WTC11 (cell line): ENCODE results near the gene ANKRD23. TPM values are rescaled to one million over a fixed set of nuclear protein-coding genes. Genes with fewer than 3 reads are reported as not detected.

Experiments
- ATAC-seq: fragments of 200-7000 bp; cut with Tn5 transposase; 2 replicates; pipeline ENCODE4 v1.10.0; 2021; ENCODE audit warnings: mild to moderate bottlenecking, moderate library complexity
- CTCF ChIA-PET: fragments of 300-600 bp; sonication (Branson Sonifier 250); formaldehyde crosslinking; loops from one replicate; lab custom pipeline; 2021; ENCODE audit warnings: antibody characterized with exemption; lab: Charles Lee
- POLR2A ChIA-PET: fragments of 350-600 bp; sonication (Branson Sonifier 250); formaldehyde crosslinking; loops from one replicate; lab custom pipeline; 2021; ENCODE audit warnings: antibody characterized with exemption; lab: Charles Lee
- DNase-seq: peaks from one replicate; pipeline ENCODE4 v3.0.0; 2021; ENCODE audit warnings: low spot score
- H3K27ac Mint-ChIP-seq: 2 replicates; pipeline ENCODE4 v1.8.0; 2021; ENCODE audit warnings: mixed read lengths
- H3K27me3 Mint-ChIP-seq: 2 replicates; pipeline ENCODE4 v1.8.0; 2021; ENCODE audit warnings: low read depth, mild to moderate bottlenecking, moderate library complexity, mixed read lengths
- H3K36me3 Mint-ChIP-seq: 2 replicates; pipeline ENCODE4 v1.8.0; 2021; ENCODE audit warnings: mixed read lengths
- H3K4me1 Mint-ChIP-seq: 2 replicates; pipeline ENCODE4 v1.8.0; 2022; ENCODE audit warnings: mixed read lengths
- H3K4me3 Mint-ChIP-seq: 2 replicates; pipeline ENCODE4 v1.8.0; 2021; ENCODE audit warnings: mild to moderate bottlenecking, moderate library complexity, mixed read lengths
- H3K9me3 Mint-ChIP-seq: 2 replicates; pipeline ENCODE4 v1.8.0; 2021; ENCODE audit warnings: mixed read lengths
- CTCF ChIP-seq: fragments of 200-600 bp; IDR thresholded peaks from 2 replicates; pipeline ENCODE4 v1.8.0; 2022; ENCODE audit warnings: antibody characterized with exemption
- E2F4 ChIP-seq: sonication (generic); formaldehyde crosslinking; IDR thresholded peaks from 2 replicates; pipeline ENCODE4 v1.8.1; 2022; ENCODE audit warnings: low read depth, mild to moderate bottlenecking, moderate library complexity, missing genetic modification reagents, borderline replicate concordance
- EMX1 ChIP-seq: fragments of 250-450 bp; sonication (Bioruptor Pico); IDR thresholded peaks from 2 replicates; pipeline ENCODE4 v1.8.0; 2021; ENCODE audit warnings: mild to moderate bottlenecking
- ESRRA ChIP-seq: sonication (generic); formaldehyde crosslinking; IDR thresholded peaks from 2 replicates; pipeline ENCODE4 v1.8.1; 2022; ENCODE audit warnings: mild to moderate bottlenecking, missing genetic modification reagents, borderline replicate concordance
- HMGA2 ChIP-seq: fragments of 250-450 bp; sonication (Bioruptor Pico); IDR thresholded peaks from 2 replicates; pipeline ENCODE4 v1.4.0; 2021; ENCODE audit warnings: mild to moderate bottlenecking, moderate library complexity
- IRF1 ChIP-seq: sonication (generic); formaldehyde crosslinking; IDR thresholded peaks from 2 replicates; pipeline ENCODE4 v1.8.0; 2023; ENCODE audit warnings: missing genetic modification reagents
- JAZF1 ChIP-seq: fragments of 250-450 bp; sonication (Bioruptor Pico); IDR thresholded peaks from 2 replicates; pipeline ENCODE4 v1.9.0; 2021; ENCODE audit warnings: moderate library complexity, mild to moderate bottlenecking, inconsistent platforms
- NR2C2 ChIP-seq: sonication (generic); formaldehyde crosslinking; IDR thresholded peaks from 2 replicates; pipeline ENCODE4 v1.8.0; 2022; ENCODE audit warnings: mild to moderate bottlenecking, missing genetic modification reagents
- PREB ChIP-seq: sonication (generic); formaldehyde crosslinking; IDR thresholded peaks from 2 replicates; pipeline ENCODE4 v1.8.1; 2022; ENCODE audit warnings: mild to moderate bottlenecking, missing genetic modification reagents, moderate library complexity, borderline replicate concordance
- RORB ChIP-seq: fragments of 250-450 bp; sonication (Bioruptor Pico); IDR thresholded peaks from 2 replicates; pipeline ENCODE4 v1.9.0; 2021; ENCODE audit warnings: mild to moderate bottlenecking
- SMAD3 ChIP-seq: sonication (generic); formaldehyde crosslinking; IDR thresholded peaks from 2 replicates; pipeline ENCODE4 v1.8.0; 2022; ENCODE audit warnings: missing genetic modification reagents, mild to moderate bottlenecking, borderline replicate concordance
- TEAD4 ChIP-seq: sonication (generic); formaldehyde crosslinking; IDR thresholded peaks from 2 replicates; pipeline ENCODE4 v1.8.0; 2022; ENCODE audit warnings: mild to moderate bottlenecking, missing genetic modification reagents
- TP53 ChIP-seq: sonication (generic); formaldehyde crosslinking; IDR thresholded peaks from 2 replicates; pipeline ENCODE4 v1.8.1; 2023; ENCODE audit warnings: mild to moderate bottlenecking, missing genetic modification reagents
- ZNF232 ChIP-seq: sonication (generic); formaldehyde crosslinking; IDR thresholded peaks from 2 replicates; pipeline ENCODE4 v1.8.0; 2022; ENCODE audit warnings: mild to moderate bottlenecking, missing genetic modification reagents
- ZNF317 ChIP-seq: sonication (generic); formaldehyde crosslinking; IDR thresholded peaks from 2 replicates; pipeline ENCODE4 v1.8.1; 2023; ENCODE audit warnings: low read depth, mild to moderate bottlenecking, moderate library complexity, missing genetic modification reagents, borderline replicate concordance
- ZNF671 ChIP-seq: fragments of 250-450 bp; sonication (Bioruptor Pico); IDR thresholded peaks from 2 replicates; pipeline ENCODE4 v1.8.0; 2021; ENCODE audit warnings: mild to moderate bottlenecking
- ZSCAN18 ChIP-seq: fragments of 250-450 bp; sonication (Bioruptor Pico); IDR thresholded peaks from 2 replicates; pipeline ENCODE4 v2.1.2; 2022; ENCODE audit warnings: mild to moderate bottlenecking, moderate library complexity
- total RNA-seq: library from RNA; stranded (reverse); gene quantifications from 3 replicates; pipeline ENCODE4 v1.2.3, GENCODE V29; 2021

Gene ANKRD23
- total RNA-seq, 1 experiment from 2014 or later = 3.2 TPM

- CTCF ChIA-PET = interaction anchor here (0.5 to 1.2 kb wide), 3 partner anchors 8 to 45 kb away, joined by 3 to 7 read pairs (median 5); partner anchors contain the start of gene CNNM4
- DNase-seq (no peak), ATAC-seq (no peak)
- Mint-ChIP-seq H3K36me3 (no peaks in the 10 kb centered on the region), H3K9me3 (no peaks in the 10 kb centered on the region), H3K4me3 (no peak overlapping the region), H3K27ac (peak overlapping the region; percentile 25; the same call in 1 of the 2 replicates), H3K27me3 (no peaks in the 10 kb centered on the region), H3K4me1 (peaks cover 5% of the 10 kb centered on the region; the same call in 1 of the 2 replicates)
- no peak for TF ChIP-seq ZSCAN18
- TF ChIP-seq ZNF317 (CRISPR knock-in tag) = no peak
- no peak for TF ChIP-seq NR2C2 (CRISPR knock-in tag)
- no peak for TF ChIP-seq SMAD3 (CRISPR knock-in tag)
- TF ChIP-seq IRF1 (CRISPR knock-in tag) = no peak
- TF ChIP-seq ZNF671 = no peak
- TF ChIP-seq ESRRA (CRISPR knock-in tag) = no peak
- no peak for TF ChIP-seq TEAD4 (CRISPR knock-in tag)
- POLR2A ChIA-PET = no interaction called here
Measured at GRCh38 chr2:96792772-96793749, 50.8 kb downstream of the ANKRD23 start.

- Mint-ChIP-seq H3K4me1 (peaks cover 5% of the 10 kb centered on the region; the same call in 1 of the 2 replicates), H3K36me3 (no peaks in the 10 kb centered on the region), H3K9me3 (no peaks in the 10 kb centered on the region), H3K4me3 (no peak overlapping the region), H3K27ac (peak overlapping the region; percentile 9; the same call in 1 of the 2 replicates), H3K27me3 (no peaks in the 10 kb centered on the region)
- ChIA-PET POLR2A (no interaction called here), CTCF (interaction anchor here (0.9 kb wide), 1 partner anchor 12 kb away, joined by 3 read pairs; no protein-coding TSS in a partner anchor)
- TF ChIP-seq ESRRA (CRISPR knock-in tag) (no peak), CTCF (no peak), ZNF232 (CRISPR knock-in tag) (no peak), SMAD3 (CRISPR knock-in tag) (no peak), EMX1 (CRISPR knock-in tag) (no peak)
- ATAC-seq (no peak), DNase-seq (no peak)
Measured at GRCh38 chr2:96789245-96789617, 54.6 kb downstream of the ANKRD23 start.

GRCh38 chr2:96788442-96789244, 55.2 kb downstream of the ANKRD23 start:
- DNase-seq = no peak
- TF ChIP-seq JAZF1 (CRISPR knock-in tag) = no peak
- no peak for TF ChIP-seq PREB (CRISPR knock-in tag)
- TF ChIP-seq E2F4 = no peak
- TF ChIP-seq HMGA2 (CRISPR knock-in tag) = no peak
- no peak for TF ChIP-seq TP53
- TF ChIP-seq RORB (CRISPR knock-in tag) = no peak
- no peak for TF ChIP-seq ZSCAN18

More at GRCh38 chr2:96788442-96789244, 55.2 kb downstream of the ANKRD23 start:
- ChIA-PET POLR2A (no interaction called here), CTCF (interaction anchor here (0.9 kb wide), 1 partner anchor 13 kb away, joined by 3 read pairs; no protein-coding TSS in a partner anchor)
- Mint-ChIP-seq H3K4me3 (no peak overlapping the region), H3K27me3 (no peaks in the 10 kb centered on the region), H3K36me3 (no peaks in the 10 kb centered on the region), H3K27ac (peak overlapping the region; percentile 9; the same call in 1 of the 2 replicates), H3K4me1 (peaks cover 5% of the 10 kb centered on the region; the same call in 1 of the 2 replicates), H3K9me3 (no peaks in the 10 kb centered on the region)
- no peak for ATAC-seq
